Measurements from ENCODE around the gene TBXAS1.

DNA sequence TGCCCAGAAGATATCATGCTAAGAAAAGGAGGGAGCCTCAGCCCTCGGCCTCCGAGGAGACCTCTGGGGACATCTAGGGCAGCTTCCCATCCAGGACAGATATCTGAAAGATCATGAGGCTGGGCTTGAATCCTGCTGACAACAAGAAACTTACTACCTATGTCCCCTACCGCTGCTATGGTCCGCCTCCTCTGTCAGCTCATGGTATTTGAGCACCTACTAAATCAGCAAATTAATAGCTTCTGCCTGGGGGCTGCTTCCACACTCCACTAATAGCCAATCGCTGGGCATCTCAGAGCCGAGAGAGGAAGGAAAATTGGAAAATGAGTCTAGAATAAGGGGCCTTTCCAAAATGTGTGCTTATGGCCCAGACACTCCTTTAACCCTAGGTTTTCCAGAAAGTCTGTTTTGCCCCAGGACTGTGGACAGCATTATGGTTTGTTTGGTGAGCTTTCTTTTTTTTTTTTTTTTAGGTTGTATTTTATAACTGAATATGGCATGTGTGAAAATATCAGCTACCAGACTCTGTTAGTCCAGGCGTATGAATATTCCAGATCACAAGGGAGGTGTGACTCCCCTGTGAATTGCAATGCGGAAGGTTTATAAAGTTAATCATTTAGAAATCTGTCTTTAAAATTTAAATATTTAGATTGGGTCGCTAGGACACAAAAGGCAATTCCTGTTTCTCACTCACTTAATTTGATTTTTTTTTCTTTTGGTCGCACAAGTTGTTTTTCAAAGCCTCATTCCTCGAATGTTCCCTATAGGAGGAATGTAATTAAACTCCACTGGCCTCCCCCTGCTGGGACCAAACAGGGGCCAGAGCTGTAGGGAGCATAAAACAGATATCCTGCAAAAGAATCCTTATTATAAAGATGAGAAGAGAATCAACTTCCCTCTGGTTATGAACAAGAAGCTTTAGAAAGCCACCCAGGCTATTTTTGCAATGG lies 144.3 kb downstream of the TBXAS1 start:
- TF ChIP-seq POLR2A (IDR thresholded peaks at IDR 0.05; ENCODE audit: low read length) (no peak), GATA1 (IDR thresholded peaks at IDR 0.05; ENCODE audit: low read depth, low read length) (no peak)

All from erythroblast (primary cell).